ENCODE results near the gene LAMC2.

The LAMC2 gene

DNA sequence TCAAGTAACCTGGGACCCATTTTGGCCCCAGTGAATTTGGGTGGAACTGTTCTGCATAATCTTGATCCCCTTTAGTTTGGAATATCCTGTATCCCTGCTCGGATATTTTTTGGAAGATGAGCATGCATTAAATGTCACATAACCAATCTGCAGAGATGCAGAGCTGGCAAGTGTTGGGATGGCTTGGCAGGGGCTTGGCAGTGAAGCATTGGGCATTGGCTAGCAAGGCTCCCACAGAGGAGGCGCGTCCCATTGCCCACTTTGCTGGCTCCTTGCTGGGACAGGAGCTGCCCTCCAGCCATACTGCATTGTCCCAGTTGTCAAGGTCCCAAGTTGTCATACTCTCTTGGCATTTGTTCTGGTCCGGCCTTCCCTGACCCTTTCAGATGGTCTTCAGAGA lies 29.9 kb downstream of the LAMC2 start:
- peaks cover 17% of the 10 kb centered on the region for H3K4me1 ChIP-seq (ENCODE audit: insufficient read depth, poor library complexity, severe bottlenecking)
- DNase-seq (ENCODE audit: low spot score) (no peak), ATAC-seq (ENCODE audit: low read depth) (no peak)
- H3K27me3 ChIP-seq (ENCODE audit: insufficient read depth, poor library complexity, severe bottlenecking) = no peaks in the 10 kb centered on the region
- H3K9me3 ChIP-seq (ENCODE audit: severe bottlenecking) = no peaks in the 10 kb centered on the region
- TF ChIP-seq, protein P1, sequence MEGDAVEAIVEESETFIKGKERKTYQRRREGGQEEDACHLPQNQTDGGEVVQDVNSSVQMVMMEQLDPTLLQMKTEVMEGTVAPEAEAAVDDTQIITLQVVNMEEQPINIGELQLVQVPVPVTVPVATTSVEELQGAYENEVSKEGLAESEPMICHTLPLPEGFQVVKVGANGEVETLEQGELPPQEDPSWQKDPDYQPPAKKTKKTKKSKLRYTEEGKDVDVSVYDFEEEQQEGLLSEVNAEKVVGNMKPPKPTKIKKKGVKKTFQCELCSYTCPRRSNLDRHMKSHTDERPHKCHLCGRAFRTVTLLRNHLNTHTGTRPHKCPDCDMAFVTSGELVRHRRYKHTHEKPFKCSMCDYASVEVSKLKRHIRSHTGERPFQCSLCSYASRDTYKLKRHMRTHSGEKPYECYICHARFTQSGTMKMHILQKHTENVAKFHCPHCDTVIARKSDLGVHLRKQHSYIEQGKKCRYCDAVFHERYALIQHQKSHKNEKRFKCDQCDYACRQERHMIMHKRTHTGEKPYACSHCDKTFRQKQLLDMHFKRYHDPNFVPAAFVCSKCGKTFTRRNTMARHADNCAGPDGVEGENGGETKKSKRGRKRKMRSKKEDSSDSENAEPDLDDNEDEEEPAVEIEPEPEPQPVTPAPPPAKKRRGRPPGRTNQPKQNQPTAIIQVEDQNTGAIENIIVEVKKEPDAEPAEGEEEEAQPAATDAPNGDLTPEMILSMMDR (IDR thresholded peaks at IDR 0.05; ENCODE audit: poor library complexity, severe bottlenecking) = no peak
- H3K4me3 ChIP-seq (ENCODE audit: severe bottlenecking) = no peak overlapping the region
- peak overlapping the region; percentile 40 for H3K27ac ChIP-seq (ENCODE audit: poor library complexity, severe bottlenecking)
- peaks cover 100% of the 10 kb centered on the region for H3K36me3 ChIP-seq (ENCODE audit: low read depth)

DNA sequence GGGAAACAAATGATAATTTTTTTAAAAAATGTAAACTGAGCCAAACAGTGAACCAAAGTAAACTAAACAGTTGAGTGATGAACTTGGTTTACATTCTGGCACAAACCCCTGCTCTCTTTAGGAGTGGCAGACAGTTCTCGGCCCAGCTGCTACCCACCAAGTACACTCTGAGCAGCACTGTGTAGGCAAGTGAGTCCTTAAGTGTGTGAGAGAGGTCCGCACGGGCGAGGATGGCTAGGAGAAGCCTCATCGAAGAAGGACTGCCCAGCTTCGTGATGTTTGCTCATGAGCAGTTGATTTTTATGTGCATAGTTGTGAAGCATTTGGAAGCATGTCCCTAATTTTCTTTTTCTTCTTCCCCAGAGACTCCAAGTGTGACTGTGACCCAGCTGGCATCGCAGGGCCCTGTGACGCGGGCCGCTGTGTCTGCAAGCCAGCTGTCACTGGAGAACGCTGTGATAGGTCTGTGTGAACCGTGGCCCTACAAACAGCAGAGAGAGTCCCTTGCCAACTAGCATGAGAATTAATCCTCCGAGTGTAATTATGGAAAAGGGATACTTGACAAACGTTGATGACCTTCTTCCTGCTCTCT lies 32.1 kb downstream of the LAMC2 start:
- TF ChIP-seq, protein P1 (IDR thresholded peaks at IDR 0.05; ENCODE audit: poor library complexity, severe bottlenecking) = no peak
- Histone ChIP-seq H3K27me3 (ENCODE audit: insufficient read depth, poor library complexity, severe bottlenecking) (no peaks in the 10 kb centered on the region), H3K4me3 (ENCODE audit: severe bottlenecking) (no peak overlapping the region), H3K27ac (ENCODE audit: poor library complexity, severe bottlenecking) (peak overlapping the region; percentile 40), H3K9me3 (ENCODE audit: severe bottlenecking) (no peaks in the 10 kb centered on the region), H3K4me1 (ENCODE audit: insufficient read depth, poor library complexity, severe bottlenecking) (no peaks in the 10 kb centered on the region), H3K36me3 (ENCODE audit: low read depth) (peaks cover 100% of the 10 kb centered on the region)
- DNase-seq (ENCODE audit: low spot score) (no peak), ATAC-seq (ENCODE audit: low read depth) (no peak)

DNA sequence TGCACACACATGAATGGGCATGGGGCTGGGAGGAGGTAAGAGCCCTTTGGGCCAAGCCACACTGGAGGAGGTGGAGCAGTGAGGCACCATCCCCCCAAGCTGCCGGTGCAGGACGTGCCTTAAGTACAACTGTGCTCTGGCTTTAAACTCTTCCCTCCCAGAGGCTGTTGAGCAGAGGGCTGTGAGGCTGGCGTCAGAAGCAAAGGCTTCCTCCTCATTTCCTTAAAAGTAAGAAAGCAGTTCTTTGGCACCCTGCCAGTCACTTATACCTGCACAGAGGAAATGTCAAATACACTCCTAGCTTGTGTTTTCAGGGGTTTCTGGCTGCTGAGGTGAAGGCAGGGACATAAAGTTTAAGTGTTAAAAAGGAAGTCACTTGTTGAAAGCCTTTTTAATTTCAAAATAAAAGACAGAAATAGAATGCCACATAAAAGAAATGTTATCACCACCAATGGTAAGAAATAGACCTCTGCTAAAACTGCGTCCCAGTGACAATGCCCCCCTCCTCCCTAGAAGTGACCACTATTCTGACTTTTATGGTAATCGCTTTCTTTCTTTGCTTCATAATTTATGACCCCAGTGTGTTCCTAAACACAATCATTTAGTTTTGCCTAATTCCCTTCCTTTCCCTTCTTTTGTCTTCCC lies 33.0 kb downstream of the LAMC2 start:
- H3K4me3 ChIP-seq (ENCODE audit: severe bottlenecking) = no peak overlapping the region
- H3K27ac ChIP-seq (ENCODE audit: poor library complexity, severe bottlenecking) = peak overlapping the region; percentile 40
- no peaks in the 10 kb centered on the region for H3K27me3 ChIP-seq (ENCODE audit: insufficient read depth, poor library complexity, severe bottlenecking)
- peaks cover 100% of the 10 kb centered on the region for H3K36me3 ChIP-seq (ENCODE audit: low read depth)
- TF ChIP-seq, protein P1 (IDR thresholded peaks at IDR 0.05; ENCODE audit: poor library complexity, severe bottlenecking) = no peak
- H3K9me3 ChIP-seq (ENCODE audit: severe bottlenecking) = no peaks in the 10 kb centered on the region
- no peaks in the 10 kb centered on the region for H3K4me1 ChIP-seq (ENCODE audit: insufficient read depth, poor library complexity, severe bottlenecking)
- DNase-seq (ENCODE audit: low spot score) (no peak), ATAC-seq (ENCODE audit: low read depth) (peak; percentile 26; the same call in 2 of the 3 replicates)

DNA sequence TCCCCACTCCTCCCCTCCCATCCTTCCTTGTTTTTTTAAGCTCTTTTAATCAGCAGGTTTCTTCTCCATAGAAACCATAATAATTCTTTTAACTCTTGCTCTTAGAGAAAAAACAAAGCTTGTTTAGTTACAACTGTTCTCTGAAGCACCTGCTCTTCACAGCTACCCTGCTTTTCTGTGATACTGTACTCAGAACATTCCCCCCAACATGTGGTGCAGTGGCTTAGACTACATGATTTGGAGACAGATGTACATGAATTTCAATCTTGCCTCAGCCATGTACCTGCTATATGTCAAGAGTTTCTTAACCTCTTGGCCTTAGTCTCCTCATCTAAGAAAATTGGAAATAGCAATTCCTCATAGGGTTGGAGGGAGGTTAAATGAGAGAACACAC lies 33.5 kb downstream of the LAMC2 start:
- no peak for ATAC-seq (ENCODE audit: low read depth)
- DNase-seq (ENCODE audit: low spot score) = no peak
- H3K27ac ChIP-seq (ENCODE audit: poor library complexity, severe bottlenecking) = peak overlapping the region; percentile 40

More for the DNA sequence above, 33.5 kb downstream of the LAMC2 start:
- H3K27me3 ChIP-seq (ENCODE audit: insufficient read depth, poor library complexity, severe bottlenecking) = no peaks in the 10 kb centered on the region
- peaks cover 100% of the 10 kb centered on the region for H3K36me3 ChIP-seq (ENCODE audit: low read depth)
- no peak overlapping the region for H3K4me3 ChIP-seq (ENCODE audit: severe bottlenecking)
- TF ChIP-seq, protein P1 (IDR thresholded peaks at IDR 0.05; ENCODE audit: poor library complexity, severe bottlenecking) = no peak
- no peaks in the 10 kb centered on the region for H3K4me1 ChIP-seq (ENCODE audit: insufficient read depth, poor library complexity, severe bottlenecking)
- H3K9me3 ChIP-seq (ENCODE audit: severe bottlenecking) = no peaks in the 10 kb centered on the region

Measured in RWPE2 (cell line).